NCI-H1105 treated with DMSO at 0.1 percent for 48 hours (cell line): ENCODE results near the gene GRIN2B.
A peak's percentile ranks its signal among the peaks of the same experiment; 100 is the strongest.

Source experiments
- DNase-seq: peaks from one replicate; lab custom pipeline; 2025; lab: John Stamatoyannopoulos, UW

GRIN2B gene

DNA sequence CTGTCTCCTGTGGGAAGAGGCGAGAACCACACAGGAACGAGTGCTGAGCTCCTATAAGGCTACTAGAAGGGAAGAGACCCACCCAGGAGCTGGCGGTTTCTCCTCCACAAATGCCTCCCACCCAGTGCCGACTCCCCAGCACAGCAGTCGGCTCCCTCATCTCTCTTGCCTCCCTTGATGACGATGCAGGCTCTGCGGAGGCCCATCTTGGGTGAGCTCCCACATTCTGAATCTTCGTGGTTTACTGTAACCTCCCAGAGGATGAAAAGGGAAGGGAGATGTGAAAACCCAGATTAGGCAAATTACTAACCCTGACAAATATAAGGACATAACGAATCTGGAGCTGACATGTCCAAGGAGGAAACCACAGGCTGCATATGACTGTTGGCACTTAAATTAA is 23.8 kb downstream of the GRIN2B start:
- no peak for DNase-seq

GRCh38 chr12:13956060-13956590 is 25.3 kb downstream of the GRIN2B start:
- no peak for DNase-seq

- DNase-seq = no peak
Observed at GRCh38 chr12:13952096-13952495, 29.3 kb downstream of the GRIN2B start.

GRCh38 chr12:13950502-13950901 is 30.9 kb downstream of the GRIN2B start:
- DNase-seq = no peak

DNA sequence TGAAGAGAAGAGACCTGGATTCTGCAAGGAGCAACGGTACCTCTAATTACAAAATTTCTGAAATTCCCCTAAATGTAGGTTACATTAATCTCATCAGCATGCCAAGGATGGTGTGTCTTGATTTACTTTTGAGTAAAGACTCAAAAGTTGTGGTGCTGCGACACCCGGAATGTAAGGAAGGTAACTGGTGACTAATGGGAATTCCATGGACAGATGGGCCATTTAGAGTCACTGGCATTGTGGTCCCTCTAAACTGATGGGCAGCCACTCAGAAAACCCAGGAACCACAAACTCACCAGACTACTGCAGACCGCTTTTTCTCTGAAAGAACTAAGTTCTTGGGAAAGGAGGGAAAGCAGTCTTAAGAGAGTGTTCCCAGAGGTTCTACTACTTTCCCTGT is 32.8 kb downstream of the GRIN2B start:
- no peak for DNase-seq

GRCh38 chr12:13947276-13947946 is 34.0 kb downstream of the GRIN2B start:
- DNase-seq = no peak

DNA sequence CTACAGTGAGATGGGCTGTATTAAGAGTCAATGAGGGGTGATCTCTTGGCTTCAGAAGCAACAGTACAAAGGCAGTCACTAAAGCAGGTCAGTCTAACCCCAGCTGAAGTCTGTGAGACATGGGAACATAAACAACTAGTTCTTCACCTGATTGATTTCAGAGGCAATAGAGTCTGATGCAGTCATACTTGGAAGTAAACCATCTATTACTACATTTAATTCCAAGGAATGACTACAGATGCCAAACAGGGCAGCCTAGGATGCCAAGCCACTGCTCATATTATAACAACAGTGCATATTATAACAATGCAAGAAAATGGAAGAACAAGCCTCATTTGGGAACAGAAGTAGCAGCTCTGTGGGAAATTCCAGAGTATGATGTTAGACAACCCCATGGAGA is 35.8 kb downstream of the GRIN2B start:
- DNase-seq = no peak

DNA sequence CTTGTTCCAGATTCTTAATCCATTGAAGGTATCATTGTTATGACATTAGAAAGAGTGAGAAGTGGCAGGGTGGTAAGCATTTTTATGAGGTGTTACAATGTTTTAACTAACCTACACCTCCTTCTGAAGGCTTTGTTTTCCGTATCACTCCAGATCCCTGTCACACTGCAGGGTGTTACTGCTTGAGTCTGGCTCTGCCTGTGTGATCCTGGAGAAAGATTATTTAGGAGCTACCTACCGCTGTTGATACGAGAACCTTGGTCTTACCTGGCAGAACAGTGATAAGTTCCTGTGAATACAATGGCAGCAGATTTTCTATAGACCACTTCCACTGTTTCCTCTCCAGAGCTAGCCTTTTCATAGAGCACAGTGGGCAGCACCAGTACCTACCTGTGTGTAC is 36.2 kb downstream of the GRIN2B start:
- no peak for DNase-seq

GRCh38 chr12:13942826-13943225 is 38.6 kb downstream of the GRIN2B start:
- DNase-seq = no peak

DNA sequence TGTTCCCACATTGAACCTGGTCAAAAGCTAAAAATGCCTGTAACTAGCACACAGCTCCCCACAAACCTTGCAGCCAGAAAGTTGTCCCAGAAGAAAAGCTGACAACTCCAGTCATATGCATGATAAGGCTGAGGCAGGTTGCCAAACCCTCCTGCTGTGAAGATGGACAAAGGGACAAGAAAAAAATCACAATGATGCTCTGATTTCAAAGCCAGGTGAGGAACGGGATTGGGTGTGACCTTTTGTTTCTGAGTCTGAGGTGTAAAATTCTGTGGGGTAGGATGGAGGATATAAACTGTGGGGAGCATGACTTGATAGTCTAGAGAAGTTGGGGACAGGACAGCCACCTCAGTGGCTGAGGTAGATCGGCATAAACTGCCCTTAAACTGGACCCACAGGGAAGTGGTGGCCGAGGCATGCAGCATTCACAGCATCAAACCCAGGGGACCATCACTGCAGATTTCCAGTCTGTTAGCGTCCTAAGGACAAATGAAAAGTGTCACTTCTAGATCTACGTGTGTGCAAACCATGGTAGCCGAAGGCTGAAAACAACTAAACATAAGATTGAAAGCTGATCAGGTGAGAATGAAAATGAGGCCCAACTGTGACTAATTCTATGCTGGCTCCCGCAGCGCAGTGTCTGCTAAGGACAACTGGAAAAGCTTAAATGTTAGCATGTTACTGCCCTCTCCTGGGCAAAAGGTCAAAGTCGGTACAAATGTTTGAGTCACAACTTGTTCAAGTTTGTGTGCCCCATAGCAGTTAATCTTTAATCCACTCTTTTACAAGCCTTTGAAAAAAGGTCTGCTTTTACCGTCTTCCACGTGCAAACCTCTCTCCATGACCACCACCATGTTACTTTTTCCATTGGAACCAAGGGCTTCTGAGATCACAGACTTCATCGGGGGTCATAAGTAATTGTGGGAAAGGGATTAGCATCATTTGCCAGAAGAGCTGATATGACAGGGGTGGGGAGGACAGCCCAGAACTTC is 39.8 kb downstream of the GRIN2B start:
- peak; percentile 60 for DNase-seq

DNA sequence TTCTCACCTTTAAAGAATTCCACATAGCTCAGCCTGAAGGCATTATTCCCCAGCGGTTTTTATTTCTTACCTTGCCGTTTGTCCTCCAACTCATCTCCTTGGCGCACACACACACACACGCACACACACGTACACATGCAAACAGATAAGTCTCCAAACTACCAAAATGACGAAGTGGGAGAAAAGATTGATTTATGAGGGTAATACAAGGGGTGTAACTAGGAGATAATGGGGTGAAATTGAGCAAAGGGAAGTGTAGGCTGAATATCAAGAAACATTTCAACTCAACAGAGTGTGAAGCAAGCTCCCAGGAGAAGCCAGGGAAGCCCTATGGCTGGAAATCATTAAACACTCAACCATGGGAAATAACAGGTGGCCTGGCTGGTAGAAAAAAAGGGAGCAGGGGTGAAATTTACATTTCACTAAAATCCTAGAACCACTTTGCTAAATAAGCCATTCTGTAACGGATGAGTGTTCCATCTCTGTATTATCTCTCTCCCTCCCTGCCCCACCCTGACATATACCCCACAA is 41.0 kb downstream of the GRIN2B start:
- DNase-seq = no peak

DNA sequence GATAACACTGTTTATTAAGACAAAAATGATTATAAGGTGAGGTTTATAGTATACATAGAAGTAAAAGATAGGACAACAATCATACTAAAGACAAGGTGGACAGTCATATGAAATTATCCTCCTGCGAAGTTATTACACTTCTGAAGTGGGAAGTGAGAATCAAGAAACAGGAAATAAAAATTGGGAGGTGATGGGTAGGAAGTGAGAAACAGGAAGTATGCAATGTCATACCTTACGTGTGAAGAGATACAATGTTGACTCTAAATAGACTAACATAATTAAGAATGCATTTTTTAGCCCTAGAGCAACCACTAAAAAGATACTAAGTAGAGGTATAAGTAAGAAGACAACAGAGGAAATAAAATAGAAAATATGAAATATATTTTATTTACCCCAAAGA is 43.7 kb downstream of the GRIN2B start:
- DNase-seq = no peak

DNA sequence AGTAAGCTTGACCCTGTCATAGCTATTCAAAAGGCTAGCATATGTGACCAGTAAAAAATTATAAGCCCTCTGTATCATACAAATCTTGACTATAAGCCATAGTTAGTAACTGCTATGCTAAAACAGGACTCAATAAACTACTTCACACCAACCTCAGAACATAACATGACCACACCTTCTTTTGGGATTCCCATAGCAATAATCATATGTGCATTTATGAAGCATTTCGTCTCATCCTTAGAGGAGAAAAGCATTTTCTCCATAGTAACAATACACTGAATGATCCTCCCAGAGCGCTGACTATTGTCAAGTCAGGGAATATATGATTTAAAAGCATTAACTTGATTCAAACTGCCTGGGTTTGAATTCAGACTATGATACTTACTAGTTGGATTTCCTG is 46.2 kb downstream of the GRIN2B start:
- DNase-seq = no peak
